ENCODE measurements around the gene DGCR8.

Gene DGCR8

GRCh38 chr22:20138868-20139267 is 58.8 kb downstream of the DGCR8 start:
- peaks cover 28% of the 10 kb centered on the region for H4K20me1 ChIP-seq (ENCODE audit: insufficient read depth, low read length)

DNA sequence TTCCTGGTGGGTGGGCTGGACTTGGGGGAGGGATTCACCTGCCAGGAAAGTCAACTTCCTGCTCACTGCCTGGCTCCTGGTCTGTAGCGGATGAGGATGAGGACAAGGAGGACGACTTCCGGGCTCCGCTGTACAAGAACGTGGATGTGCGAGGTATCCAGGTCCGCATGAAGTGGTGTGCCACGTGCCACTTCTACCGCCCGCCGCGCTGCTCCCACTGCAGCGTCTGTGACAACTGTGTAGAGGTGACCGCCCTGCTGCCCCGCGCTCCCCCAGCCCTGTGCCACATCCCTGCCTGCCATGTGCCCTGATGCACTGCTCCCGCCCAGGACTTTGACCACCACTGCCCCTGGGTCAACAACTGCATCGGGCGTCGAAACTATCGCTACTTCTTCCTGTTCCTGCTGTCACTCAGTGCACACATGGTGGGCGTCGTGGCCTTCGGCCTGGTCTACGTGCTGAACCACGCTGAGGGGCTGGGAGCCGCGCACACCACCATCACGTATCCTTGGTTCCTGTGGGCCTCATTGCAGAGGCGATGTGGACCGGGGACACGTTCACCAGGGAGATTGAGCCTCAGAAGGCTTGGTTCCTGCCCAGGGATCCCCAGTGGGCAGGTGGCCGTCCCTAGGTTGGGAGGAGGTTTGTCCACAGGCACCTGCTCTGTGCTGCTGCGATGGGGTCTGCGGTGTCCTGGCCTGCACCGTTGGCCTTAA is 59.5 kb downstream of the DGCR8 start:
- H2AFZ ChIP-seq (ENCODE audit: low read depth, low read length) = no peak overlapping the region
- H3K27me3 ChIP-seq (ENCODE audit: low read depth, low read length) = no peaks in the 10 kb centered on the region
- H3K4me3 ChIP-seq (ENCODE audit: low read length) = no peak overlapping the region
- no peaks in the 10 kb centered on the region for H3K36me3 ChIP-seq (replicated peaks; ENCODE audit: low read depth, low read length)
- no peak overlapping the region for H3K9ac ChIP-seq (ENCODE audit: low read length)
- H3K27ac ChIP-seq (ENCODE audit: low read length) = no peak overlapping the region
- no peak overlapping the region for H3K4me2 ChIP-seq (ENCODE audit: low read length)
- peaks cover 27% of the 10 kb centered on the region for H3K79me2 ChIP-seq (ENCODE audit: low read length)
- no peaks in the 10 kb centered on the region for H3K4me1 ChIP-seq (ENCODE audit: low read length)
- TF ChIP-seq, protein P1, sequence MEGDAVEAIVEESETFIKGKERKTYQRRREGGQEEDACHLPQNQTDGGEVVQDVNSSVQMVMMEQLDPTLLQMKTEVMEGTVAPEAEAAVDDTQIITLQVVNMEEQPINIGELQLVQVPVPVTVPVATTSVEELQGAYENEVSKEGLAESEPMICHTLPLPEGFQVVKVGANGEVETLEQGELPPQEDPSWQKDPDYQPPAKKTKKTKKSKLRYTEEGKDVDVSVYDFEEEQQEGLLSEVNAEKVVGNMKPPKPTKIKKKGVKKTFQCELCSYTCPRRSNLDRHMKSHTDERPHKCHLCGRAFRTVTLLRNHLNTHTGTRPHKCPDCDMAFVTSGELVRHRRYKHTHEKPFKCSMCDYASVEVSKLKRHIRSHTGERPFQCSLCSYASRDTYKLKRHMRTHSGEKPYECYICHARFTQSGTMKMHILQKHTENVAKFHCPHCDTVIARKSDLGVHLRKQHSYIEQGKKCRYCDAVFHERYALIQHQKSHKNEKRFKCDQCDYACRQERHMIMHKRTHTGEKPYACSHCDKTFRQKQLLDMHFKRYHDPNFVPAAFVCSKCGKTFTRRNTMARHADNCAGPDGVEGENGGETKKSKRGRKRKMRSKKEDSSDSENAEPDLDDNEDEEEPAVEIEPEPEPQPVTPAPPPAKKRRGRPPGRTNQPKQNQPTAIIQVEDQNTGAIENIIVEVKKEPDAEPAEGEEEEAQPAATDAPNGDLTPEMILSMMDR (IDR thresholded peaks at IDR 0.05; ENCODE audit: low read depth, low read length) = no peak
- no peak for TF ChIP-seq EZH2phosphoT487 (IDR thresholded peaks at IDR 0.05; ENCODE audit: low read depth)
- H4K20me1 ChIP-seq (ENCODE audit: insufficient read depth, low read length) = peaks cover 24% of the 10 kb centered on the region
- no peaks in the 10 kb centered on the region for H3K9me3 ChIP-seq (ENCODE audit: insufficient read depth, low read length)

More at GRCh38 chr22:20138868-20139267, 58.8 kb downstream of the DGCR8 start:
- Histone ChIP-seq H2AFZ (ENCODE audit: low read depth, low read length) (no peak overlapping the region), H3K9me3 (ENCODE audit: insufficient read depth, low read length) (no peaks in the 10 kb centered on the region), H3K79me2 (ENCODE audit: low read length) (peaks cover 34% of the 10 kb centered on the region), H3K9ac (ENCODE audit: low read length) (no peak overlapping the region), H3K4me2 (ENCODE audit: low read length) (no peak overlapping the region), H3K27me3 (ENCODE audit: low read depth, low read length) (no peaks in the 10 kb centered on the region), H3K4me3 (ENCODE audit: low read length) (no peak overlapping the region), H3K4me1 (ENCODE audit: low read length) (no peaks in the 10 kb centered on the region), H3K36me3 (replicated peaks; ENCODE audit: low read depth, low read length) (no peaks in the 10 kb centered on the region), H3K27ac (ENCODE audit: low read length) (no peak overlapping the region)
- TF ChIP-seq, protein P1 (IDR thresholded peaks at IDR 0.05; ENCODE audit: low read depth, low read length) = no peak
- TF ChIP-seq EZH2phosphoT487 (IDR thresholded peaks at IDR 0.05; ENCODE audit: low read depth) = no peak

DNA sequence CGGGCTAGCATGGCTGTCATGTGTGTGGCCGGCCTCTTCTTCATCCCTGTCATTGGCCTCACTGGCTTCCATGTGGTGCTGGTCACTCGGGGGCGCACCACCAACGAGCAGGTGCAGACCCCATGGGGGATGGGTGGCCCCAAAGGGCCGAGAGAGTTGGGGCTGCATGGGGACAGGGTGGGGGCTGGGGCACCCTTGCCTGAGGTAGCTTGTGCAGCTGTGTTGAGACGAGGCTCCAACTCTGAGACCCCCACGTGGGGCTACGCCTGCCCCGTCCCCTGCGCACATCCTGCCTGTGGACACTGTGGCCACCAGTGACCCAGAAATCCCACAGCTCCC is 60.0 kb downstream of the DGCR8 start:
- no peak overlapping the region for H2AFZ ChIP-seq (ENCODE audit: low read depth, low read length)
- H3K79me2 ChIP-seq (ENCODE audit: low read length) = peaks cover 25% of the 10 kb centered on the region
- H3K27me3 ChIP-seq (ENCODE audit: low read depth, low read length) = no peaks in the 10 kb centered on the region
- no peaks in the 10 kb centered on the region for H3K9me3 ChIP-seq (ENCODE audit: insufficient read depth, low read length)
- no peak overlapping the region for H3K9ac ChIP-seq (ENCODE audit: low read length)
- H3K4me1 ChIP-seq (ENCODE audit: low read length) = no peaks in the 10 kb centered on the region
- no peak overlapping the region for H3K4me2 ChIP-seq (ENCODE audit: low read length)
- no peak overlapping the region for H3K4me3 ChIP-seq (ENCODE audit: low read length)
- H3K36me3 ChIP-seq (replicated peaks; ENCODE audit: low read depth, low read length) = no peaks in the 10 kb centered on the region
- TF ChIP-seq, protein P1 (IDR thresholded peaks at IDR 0.05; ENCODE audit: low read depth, low read length) = no peak
- TF ChIP-seq EZH2phosphoT487 (IDR thresholded peaks at IDR 0.05; ENCODE audit: low read depth) = no peak
- no peak overlapping the region for H3K27ac ChIP-seq (ENCODE audit: low read length)
- peaks cover 22% of the 10 kb centered on the region for H4K20me1 ChIP-seq (ENCODE audit: insufficient read depth, low read length)

GRCh38 chr22:20140521-20140964 is 60.5 kb downstream of the DGCR8 start:
- no peak overlapping the region for H3K4me2 ChIP-seq (ENCODE audit: low read length)
- TF ChIP-seq EZH2phosphoT487 (IDR thresholded peaks at IDR 0.05; ENCODE audit: low read depth) = no peak
- TF ChIP-seq, protein P1 (IDR thresholded peaks at IDR 0.05; ENCODE audit: low read depth, low read length) = no peak
- H2AFZ ChIP-seq (ENCODE audit: low read depth, low read length) = no peak overlapping the region
- H3K27ac ChIP-seq (ENCODE audit: low read length) = no peak overlapping the region
- H4K20me1 ChIP-seq (ENCODE audit: insufficient read depth, low read length) = peaks cover 19% of the 10 kb centered on the region
- no peaks in the 10 kb centered on the region for H3K9me3 ChIP-seq (ENCODE audit: insufficient read depth, low read length)
- no peaks in the 10 kb centered on the region for H3K36me3 ChIP-seq (replicated peaks; ENCODE audit: low read depth, low read length)
- H3K79me2 ChIP-seq (ENCODE audit: low read length) = peaks cover 20% of the 10 kb centered on the region
- H3K4me3 ChIP-seq (ENCODE audit: low read length) = no peak overlapping the region
- no peaks in the 10 kb centered on the region for H3K4me1 ChIP-seq (ENCODE audit: low read length)
- no peak overlapping the region for H3K9ac ChIP-seq (ENCODE audit: low read length)
- H3K27me3 ChIP-seq (ENCODE audit: low read depth, low read length) = no peaks in the 10 kb centered on the region

Measured in OCI-LY3 (cell line).